ENCODE results near the gene MLIP.

The MLIP gene

GRCh38 chr6:54108271-54108670, 3.0 kb upstream of the MLIP start:
- no peak for DNase-seq (ENCODE audit: extremely low spot score)
- CTCF ChIA-PET = no interaction called here
- POLR2A ChIA-PET = no interaction called here
- no peak for TF ChIP-seq ELF4 (IDR thresholded peaks at IDR 0.05)
- TF ChIP-seq LEF1 (IDR thresholded peaks at IDR 0.05; ENCODE audit: borderline replicate concordance) = no peak
- TF ChIP-seq TARDBP (IDR thresholded peaks at IDR 0.05) = no peak
- TF ChIP-seq SP1 (IDR thresholded peaks at IDR 0.05) = no peak
- no peak for TF ChIP-seq ZNF384 (IDR thresholded peaks at IDR 0.05)
- TF ChIP-seq ARNT (IDR thresholded peaks at IDR 0.05) = no peak
- TF ChIP-seq L3MBTL2 (conservative IDR thresholded peaks at IDR 0.05) = no peak
- TF ChIP-seq CTBP1 (IDR thresholded peaks at IDR 0.05; ENCODE audit: borderline replicate concordance) = no peak
- TF ChIP-seq NFRKB (IDR thresholded peaks at IDR 0.05) = no peak
- no peak for TF ChIP-seq PKNOX1 (IDR thresholded peaks at IDR 0.05)
- no peak for TF ChIP-seq FOXA1 (IDR thresholded peaks at IDR 0.05)
- no peak for TF ChIP-seq SUZ12 (IDR thresholded peaks at IDR 0.05)
- TF ChIP-seq FOXK2 (IDR thresholded peaks at IDR 0.05) = no peak
- TF ChIP-seq FOXM1 (IDR thresholded peaks at IDR 0.05; ENCODE audit: borderline replicate concordance) = no peak
- no peak for TF ChIP-seq BHLHE40 (IDR thresholded peaks at IDR 0.05; ENCODE audit: borderline replicate concordance)
- no peak for TF ChIP-seq HDGF (IDR thresholded peaks at IDR 0.05; ENCODE audit: borderline replicate concordance)

GRCh38 chr6:54109586-54109985, 1.7 kb upstream of the MLIP start:
- DNase-seq (ENCODE audit: extremely low spot score) = no peak
- ChIA-PET CTCF (no interaction called here), POLR2A (no interaction called here)
- TF ChIP-seq NFRKB (IDR thresholded peaks at IDR 0.05) (no peak), FOXM1 (IDR thresholded peaks at IDR 0.05; ENCODE audit: borderline replicate concordance) (no peak), SUZ12 (IDR thresholded peaks at IDR 0.05) (no peak), L3MBTL2 (conservative IDR thresholded peaks at IDR 0.05) (no peak), ZNF384 (IDR thresholded peaks at IDR 0.05) (no peak), LEF1 (IDR thresholded peaks at IDR 0.05; ENCODE audit: borderline replicate concordance) (no peak), SP1 (IDR thresholded peaks at IDR 0.05) (no peak), FOXA1 (IDR thresholded peaks at IDR 0.05) (no peak), PKNOX1 (IDR thresholded peaks at IDR 0.05) (no peak), ARNT (IDR thresholded peaks at IDR 0.05) (no peak), TARDBP (IDR thresholded peaks at IDR 0.05) (no peak), ELF4 (IDR thresholded peaks at IDR 0.05) (no peak), BHLHE40 (IDR thresholded peaks at IDR 0.05; ENCODE audit: borderline replicate concordance) (no peak), CTBP1 (IDR thresholded peaks at IDR 0.05; ENCODE audit: borderline replicate concordance) (no peak), HDGF (IDR thresholded peaks at IDR 0.05; ENCODE audit: borderline replicate concordance) (no peak), FOXK2 (IDR thresholded peaks at IDR 0.05) (no peak)

- POLR2A ChIA-PET = no interaction called here
- CTCF ChIA-PET = no interaction called here
- DNase-seq (ENCODE audit: extremely low spot score) = no peak
- no peak for TF ChIP-seq HDGF (IDR thresholded peaks at IDR 0.05; ENCODE audit: borderline replicate concordance)
- no peak for TF ChIP-seq TARDBP (IDR thresholded peaks at IDR 0.05)
- no peak for TF ChIP-seq ARNT (IDR thresholded peaks at IDR 0.05)
- TF ChIP-seq SUZ12 (IDR thresholded peaks at IDR 0.05) = no peak
- TF ChIP-seq PKNOX1 (IDR thresholded peaks at IDR 0.05) = no peak
Measured at GRCh38 chr6:54112151-54112650, 958 bp downstream of the MLIP start.

- DNase-seq (ENCODE audit: extremely low spot score) = no peak
- POLR2A ChIA-PET = no interaction called here
- TF ChIP-seq FOXM1 (IDR thresholded peaks at IDR 0.05; ENCODE audit: borderline replicate concordance) (no peak), PKNOX1 (IDR thresholded peaks at IDR 0.05) (no peak), FOXA1 (IDR thresholded peaks at IDR 0.05) (no peak), SUZ12 (IDR thresholded peaks at IDR 0.05) (no peak), SP1 (IDR thresholded peaks at IDR 0.05) (no peak), BHLHE40 (IDR thresholded peaks at IDR 0.05; ENCODE audit: borderline replicate concordance) (no peak), ARNT (IDR thresholded peaks at IDR 0.05) (no peak), LEF1 (IDR thresholded peaks at IDR 0.05; ENCODE audit: borderline replicate concordance) (no peak), FOXK2 (IDR thresholded peaks at IDR 0.05) (no peak), NFRKB (IDR thresholded peaks at IDR 0.05) (no peak), ZNF384 (IDR thresholded peaks at IDR 0.05) (no peak), L3MBTL2 (conservative IDR thresholded peaks at IDR 0.05) (no peak), TARDBP (IDR thresholded peaks at IDR 0.05) (no peak), HDGF (IDR thresholded peaks at IDR 0.05; ENCODE audit: borderline replicate concordance) (no peak), CTBP1 (IDR thresholded peaks at IDR 0.05; ENCODE audit: borderline replicate concordance) (no peak), ELF4 (IDR thresholded peaks at IDR 0.05) (no peak)
- CTCF ChIA-PET = no interaction called here
Measured at GRCh38 chr6:54114991-54115390, 3.7 kb downstream of the MLIP start.

- no peak for TF ChIP-seq FOXM1 (IDR thresholded peaks at IDR 0.05; ENCODE audit: borderline replicate concordance)
- no peak for TF ChIP-seq L3MBTL2 (conservative IDR thresholded peaks at IDR 0.05)
- no peak for TF ChIP-seq LEF1 (IDR thresholded peaks at IDR 0.05; ENCODE audit: borderline replicate concordance)
- no peak for TF ChIP-seq SUZ12 (IDR thresholded peaks at IDR 0.05)
- TF ChIP-seq ELF4 (IDR thresholded peaks at IDR 0.05) = no peak
- TF ChIP-seq TARDBP (IDR thresholded peaks at IDR 0.05) = no peak
- TF ChIP-seq BHLHE40 (IDR thresholded peaks at IDR 0.05; ENCODE audit: borderline replicate concordance) = no peak
- TF ChIP-seq ZNF384 (IDR thresholded peaks at IDR 0.05) = no peak
- TF ChIP-seq HDGF (IDR thresholded peaks at IDR 0.05; ENCODE audit: borderline replicate concordance) = no peak
- TF ChIP-seq PKNOX1 (IDR thresholded peaks at IDR 0.05) = no peak
- no peak for TF ChIP-seq FOXK2 (IDR thresholded peaks at IDR 0.05)
- DNase-seq (ENCODE audit: extremely low spot score) = no peak
- ChIA-PET CTCF (no interaction called here), POLR2A (no interaction called here)
Measured at GRCh38 chr6:54115966-54116365, 4.7 kb downstream of the MLIP start.
